ENCODE measurements around the gene CCDC86.

CCDC86 gene

GRCh38 chr11:60860943-60861342 is 19.0 kb downstream of the CCDC86 start:
- Histone ChIP-seq H3K79me1 (replicated peaks; ENCODE audit: low read length, poor library complexity, severe bottlenecking) (no peaks in the 10 kb centered on the region), H3K9ac (ENCODE audit: low read length) (no peak overlapping the region), H3K18ac (ENCODE audit: low read depth in 1 of 2, low read length in 2 of 2) (no peak overlapping the region), H3K9me3 (ENCODE audit: control insufficient read depth, low read length) (no peaks in the 10 kb centered on the region), H2BK5ac (ENCODE audit: low read depth, low read length, poor library complexity, severe bottlenecking) (no peak overlapping the region), H3K4me1 (ENCODE audit: control insufficient read depth, insufficient read depth, low read depth, low read length) (peaks cover 9% of the 10 kb centered on the region), H3K4me2 (ENCODE audit: low read length, poor library complexity, severe bottlenecking) (no peak overlapping the region), H3K4ac (ENCODE audit: low read depth in 1 of 2, low read length in 2 of 2) (no peak overlapping the region), H3K27ac (ENCODE audit: low read length, poor library complexity, severe bottlenecking) (no peak overlapping the region), H2BK12ac (ENCODE audit: low read length in 2 of 2) (no peak overlapping the region), H2AK5ac (ENCODE audit: low read length, severe bottlenecking) (no peak overlapping the region), H4K91ac (ENCODE audit: low read length) (no peak overlapping the region), H3K27me3 (ENCODE audit: control insufficient read depth in 1 of 2, insufficient read depth in 1 of 2, low read length in 2 of 2) (peaks cover 0 to 19% of the 10 kb centered on the region in 2 experiments), H2AFZ (ENCODE audit: low read depth, low read length) (no peak overlapping the region), H3K23ac (ENCODE audit: low read length in 2 of 2) (no peak overlapping the region), H2BK120ac (ENCODE audit: low read depth, low read length) (no peak overlapping the region), H4K8ac (ENCODE audit: low read length) (peak overlapping the region; percentile 24), H3K36me3 (ENCODE audit: control insufficient read depth in 1 of 2, insufficient read depth in 2 of 2, low read depth in 1 of 2, low read length in 2 of 2) (no peaks in the 10 kb centered on the region), H2BK15ac (ENCODE audit: low read depth, poor library complexity, severe bottlenecking) (no peak overlapping the region), H3K14ac (ENCODE audit: low read length in 2 of 2) (no peak overlapping the region), H3K4me3 (ENCODE audit: insufficient read depth in 1 of 2, low read depth in 1 of 2, low read length in 2 of 2) (no peak overlapping the region)
- 88% methylated on average over 7 of the region's 7 CpGs for WGBS
- DNase-seq: no peak

DNA sequence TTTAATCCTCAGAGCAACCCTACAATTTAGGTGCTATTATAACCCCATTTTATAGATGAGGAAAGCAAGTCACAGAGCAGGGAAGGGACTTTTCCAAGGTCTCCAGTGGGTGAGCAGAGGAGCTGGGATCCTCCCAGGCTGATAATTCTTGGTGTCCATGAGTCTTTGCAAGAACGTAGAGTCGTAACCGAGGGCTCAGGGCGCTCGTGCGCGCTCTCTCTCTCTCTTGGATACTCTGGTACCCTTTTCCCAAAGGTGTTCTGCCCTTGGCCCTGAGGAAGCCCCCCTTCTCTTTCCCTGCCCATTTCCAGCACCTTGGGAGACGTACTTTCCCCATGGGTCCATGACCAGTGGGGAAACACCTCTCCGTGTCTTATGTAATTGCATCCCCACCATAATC is 20.3 kb downstream of the CCDC86 start:
- H3K9me3 ChIP-seq (ENCODE audit: control insufficient read depth, low read length): no peaks in the 10 kb centered on the region
- H2BK12ac ChIP-seq (ENCODE audit: low read length in 2 of 2): no peak overlapping the region
- no peak overlapping the region for H2BK120ac ChIP-seq (ENCODE audit: low read depth, low read length)
- H3K18ac ChIP-seq (ENCODE audit: low read depth in 1 of 2, low read length in 2 of 2): no peak overlapping the region
- H3K36me3 ChIP-seq (ENCODE audit: control insufficient read depth in 1 of 2, insufficient read depth in 2 of 2, low read depth in 1 of 2, low read length in 2 of 2): no peaks in the 10 kb centered on the region
- peaks cover 0 to 19% of the 10 kb centered on the region in 2 experiments for H3K27me3 ChIP-seq (ENCODE audit: control insufficient read depth in 1 of 2, insufficient read depth in 1 of 2, low read length in 2 of 2)
- no peak overlapping the region for H3K23ac ChIP-seq (ENCODE audit: low read length in 2 of 2)
- no peak overlapping the region for H3K27ac ChIP-seq (ENCODE audit: low read length, poor library complexity, severe bottlenecking)
- no peak overlapping the region for H2AK5ac ChIP-seq (ENCODE audit: low read length, severe bottlenecking)
- no peak overlapping the region for H2AFZ ChIP-seq (ENCODE audit: low read depth, low read length)
- H3K4me2 ChIP-seq (ENCODE audit: low read length, poor library complexity, severe bottlenecking): no peak overlapping the region
- no peak overlapping the region for H3K9ac ChIP-seq (ENCODE audit: low read length)
- peaks cover 12% of the 10 kb centered on the region for H3K4me1 ChIP-seq (ENCODE audit: control insufficient read depth, insufficient read depth, low read depth, low read length)
- H2BK5ac ChIP-seq (ENCODE audit: low read depth, low read length, poor library complexity, severe bottlenecking): no peak overlapping the region
- H3K79me1 ChIP-seq (replicated peaks; ENCODE audit: low read length, poor library complexity, severe bottlenecking): no peaks in the 10 kb centered on the region
- WGBS: 94% methylated on average over 9 of the region's 9 CpGs
- DNase-seq: no peak
- H4K91ac ChIP-seq (ENCODE audit: low read length): no peak overlapping the region
- H4K8ac ChIP-seq (ENCODE audit: low read length): no peak overlapping the region
- H2BK15ac ChIP-seq (ENCODE audit: low read depth, poor library complexity, severe bottlenecking): no peak overlapping the region
- no peak overlapping the region for H3K4ac ChIP-seq (ENCODE audit: low read depth in 1 of 2, low read length in 2 of 2)
- no peak overlapping the region for H3K4me3 ChIP-seq (ENCODE audit: insufficient read depth in 1 of 2, low read depth in 1 of 2, low read length in 2 of 2)
- no peak overlapping the region for H3K14ac ChIP-seq (ENCODE audit: low read length in 2 of 2)

DNA sequence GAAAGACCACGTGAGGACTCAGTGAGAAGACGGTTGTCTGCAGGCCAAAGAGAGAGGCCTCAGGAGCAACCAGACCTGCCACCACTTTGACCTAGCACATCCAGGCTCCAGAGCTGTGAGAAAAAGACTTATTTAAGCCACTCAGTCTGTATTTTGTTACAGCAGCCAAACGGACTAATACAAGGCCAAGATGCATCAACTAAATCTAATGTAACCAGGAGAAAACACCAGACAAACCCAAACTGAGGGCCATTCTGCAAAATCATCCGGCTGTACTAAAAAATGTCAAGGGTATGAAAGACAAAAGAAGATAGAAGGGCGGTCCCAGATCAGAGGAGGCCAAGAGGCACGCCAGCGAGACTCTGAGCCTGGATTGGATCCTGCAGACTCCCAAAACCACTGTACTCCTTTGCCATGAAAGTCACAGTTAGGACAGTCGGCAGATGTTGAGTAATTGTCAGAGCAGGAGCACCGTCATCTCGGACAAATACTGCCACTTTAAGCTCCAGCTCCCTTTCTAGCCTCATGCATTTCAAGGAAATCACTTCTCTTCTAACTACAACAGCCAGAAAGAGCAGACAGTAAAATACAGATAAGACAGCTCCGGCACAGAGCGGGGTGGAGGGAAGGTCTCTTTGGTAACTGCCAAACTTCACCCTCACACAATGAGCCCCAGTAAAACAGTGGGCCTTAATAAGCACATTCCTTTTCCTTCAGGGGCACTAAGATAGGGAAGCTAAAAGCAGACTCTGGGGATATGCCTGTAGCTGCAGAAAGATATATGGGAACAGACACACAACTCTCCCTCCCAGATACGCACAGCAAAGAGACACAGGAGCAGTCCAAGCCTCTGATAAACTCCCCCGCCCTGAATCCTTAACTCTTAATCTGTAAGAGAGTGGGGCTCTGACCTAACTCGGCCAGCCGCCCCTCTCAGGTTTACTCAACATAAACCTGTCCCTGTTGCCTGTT is 21.9 kb downstream of the CCDC86 start:
- Histone ChIP-seq H2BK5ac (ENCODE audit: low read depth, low read length, poor library complexity, severe bottlenecking) (no peak overlapping the region), H3K14ac (ENCODE audit: low read length in 2 of 2) (peak overlapping the region in 1 of 2 experiments; percentile 31), H2BK15ac (ENCODE audit: low read depth, poor library complexity, severe bottlenecking) (no peak overlapping the region), H3K4me2 (ENCODE audit: low read length, poor library complexity, severe bottlenecking) (no peak overlapping the region), H3K4me1 (ENCODE audit: control insufficient read depth, insufficient read depth, low read depth, low read length) (peaks cover 16% of the 10 kb centered on the region), H2AK5ac (ENCODE audit: low read length, severe bottlenecking) (no peak overlapping the region), H4K8ac (ENCODE audit: low read length) (no peak overlapping the region), H3K9ac (ENCODE audit: low read length) (no peak overlapping the region), H3K23ac (ENCODE audit: low read length in 2 of 2) (no peak overlapping the region), H2BK12ac (ENCODE audit: low read length in 2 of 2) (no peak overlapping the region), H4K91ac (ENCODE audit: low read length) (no peak overlapping the region), H3K79me1 (replicated peaks; ENCODE audit: low read length, poor library complexity, severe bottlenecking) (no peaks in the 10 kb centered on the region), H3K9me3 (ENCODE audit: control insufficient read depth, low read length) (no peaks in the 10 kb centered on the region), H3K4ac (ENCODE audit: low read depth in 1 of 2, low read length in 2 of 2) (no peak overlapping the region), H2BK120ac (ENCODE audit: low read depth, low read length) (no peak overlapping the region), H3K36me3 (ENCODE audit: control insufficient read depth in 1 of 2, insufficient read depth in 2 of 2, low read depth in 1 of 2, low read length in 2 of 2) (no peaks in the 10 kb centered on the region), H2AFZ (ENCODE audit: low read depth, low read length) (no peak overlapping the region), H3K18ac (ENCODE audit: low read depth in 1 of 2, low read length in 2 of 2) (no peak overlapping the region), H3K27ac (ENCODE audit: low read length, poor library complexity, severe bottlenecking) (no peak overlapping the region), H3K4me3 (ENCODE audit: insufficient read depth in 1 of 2, low read depth in 1 of 2, low read length in 2 of 2) (no peak overlapping the region), H3K27me3 (ENCODE audit: control insufficient read depth in 1 of 2, insufficient read depth in 1 of 2, low read length in 2 of 2) (peaks cover 0 to 19% of the 10 kb centered on the region in 2 experiments)
- no peak for DNase-seq
- WGBS: 81% methylated on average over 16 of the region's 16 CpGs

DNA sequence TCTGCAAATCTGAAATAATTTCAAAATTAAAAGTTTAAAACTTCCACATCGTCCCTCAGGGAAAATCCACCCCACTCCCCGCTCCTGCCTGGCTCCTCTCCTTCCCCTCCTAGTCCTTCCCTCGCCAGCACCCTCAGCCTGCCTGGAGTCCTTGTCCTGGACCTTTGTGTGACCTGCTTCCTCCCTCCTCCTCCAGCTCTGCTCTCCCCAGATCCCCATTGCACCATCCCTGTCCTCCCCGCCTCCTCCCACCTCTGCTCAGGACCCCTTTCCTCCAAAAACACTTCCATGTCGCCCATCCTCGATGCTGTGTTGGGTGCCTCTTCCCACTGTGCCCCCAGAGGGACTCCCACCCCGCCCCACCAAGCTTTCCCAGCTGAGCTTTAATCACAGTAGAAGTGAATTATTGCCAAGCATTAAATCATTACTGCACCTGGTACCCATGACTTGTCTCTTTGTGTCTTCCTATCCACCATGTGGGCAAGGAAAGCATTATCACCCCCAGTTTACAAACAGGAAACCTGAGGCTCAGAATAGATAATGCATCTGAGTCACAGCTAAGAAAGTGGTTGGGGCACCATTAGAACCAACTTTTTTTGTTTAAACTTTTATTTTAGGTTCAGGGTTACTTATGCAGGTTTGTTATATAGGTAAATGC is 23.1 kb downstream of the CCDC86 start:
- H2AK5ac ChIP-seq (ENCODE audit: low read length, severe bottlenecking): no peak overlapping the region
- DNase-seq: no peak
- no peak overlapping the region for H3K4me3 ChIP-seq (ENCODE audit: insufficient read depth in 1 of 2, low read depth in 1 of 2, low read length in 2 of 2)
- peaks cover 0 to 19% of the 10 kb centered on the region in 2 experiments for H3K27me3 ChIP-seq (ENCODE audit: control insufficient read depth in 1 of 2, insufficient read depth in 1 of 2, low read length in 2 of 2)
- no peak overlapping the region for H2BK12ac ChIP-seq (ENCODE audit: low read length in 2 of 2)
- WGBS: 83% methylated on average over 7 of the region's 7 CpGs
- H3K36me3 ChIP-seq (ENCODE audit: control insufficient read depth in 1 of 2, insufficient read depth in 2 of 2, low read depth in 1 of 2, low read length in 2 of 2): no peaks in the 10 kb centered on the region
- H3K4me2 ChIP-seq (ENCODE audit: low read length, poor library complexity, severe bottlenecking): no peak overlapping the region
- H3K9me3 ChIP-seq (ENCODE audit: control insufficient read depth, low read length): no peaks in the 10 kb centered on the region
- H3K23ac ChIP-seq (ENCODE audit: low read length in 2 of 2): no peak overlapping the region
- H3K27ac ChIP-seq (ENCODE audit: low read length, poor library complexity, severe bottlenecking): no peak overlapping the region
- H3K4me1 ChIP-seq (ENCODE audit: control insufficient read depth, insufficient read depth, low read depth, low read length): peaks cover 16% of the 10 kb centered on the region
- no peak overlapping the region for H3K4ac ChIP-seq (ENCODE audit: low read depth in 1 of 2, low read length in 2 of 2)
- no peaks in the 10 kb centered on the region for H3K79me1 ChIP-seq (replicated peaks; ENCODE audit: low read length, poor library complexity, severe bottlenecking)
- no peak overlapping the region for H4K8ac ChIP-seq (ENCODE audit: low read length)
- no peak overlapping the region for H3K9ac ChIP-seq (ENCODE audit: low read length)
- no peak overlapping the region for H3K18ac ChIP-seq (ENCODE audit: low read depth in 1 of 2, low read length in 2 of 2)
- H3K14ac ChIP-seq (ENCODE audit: low read length in 2 of 2): no peak overlapping the region
- no peak overlapping the region for H2BK5ac ChIP-seq (ENCODE audit: low read depth, low read length, poor library complexity, severe bottlenecking)
- H2BK15ac ChIP-seq (ENCODE audit: low read depth, poor library complexity, severe bottlenecking): no peak overlapping the region
- H2AFZ ChIP-seq (ENCODE audit: low read depth, low read length): no peak overlapping the region
- no peak overlapping the region for H4K91ac ChIP-seq (ENCODE audit: low read length)
- no peak overlapping the region for H2BK120ac ChIP-seq (ENCODE audit: low read depth, low read length)

Data from mesenchymal stem cell (in vitro differentiated cells and primary cell).